GM18511 (cell line): ENCODE data around the gene SIM1.

Experiments used
- ATAC-seq: cut with Tn5 transposase; IDR thresholded peaks from one replicate; pipeline ENCODE4 v1.9.1; 2021; ENCODE audit warnings: mild to moderate bottlenecking, moderate library complexity; ENCODE audit not compliant: unreplicated experiment

Gene SIM1

GRCh38 chr6:100433726-100434435 is 30.8 kb downstream of the SIM1 start:
- ATAC-seq: no peak

GRCh38 chr6:100432136-100432535 is 32.6 kb downstream of the SIM1 start:
- no peak for ATAC-seq

GRCh38 chr6:100430962-100431361 is 33.8 kb downstream of the SIM1 start:
- ATAC-seq: no peak

- ATAC-seq: no peak
Observed at GRCh38 chr6:100427452-100427851, 37.3 kb downstream of the SIM1 start.

- no peak for ATAC-seq
Observed at GRCh38 chr6:100426744-100427338, 37.9 kb downstream of the SIM1 start.

GRCh38 chr6:100426241-100426640 is 38.5 kb downstream of the SIM1 start:
- ATAC-seq: no peak

- no peak for ATAC-seq
Observed at GRCh38 chr6:100420711-100421110, 44.0 kb downstream of the SIM1 start.

GRCh38 chr6:100417036-100417435 is 47.7 kb downstream of the SIM1 start:
- ATAC-seq: no peak

GRCh38 chr6:100415768-100416167 is 49.0 kb downstream of the SIM1 start:
- ATAC-seq: no peak

- ATAC-seq: no peak
Observed at GRCh38 chr6:100412872-100413271, 51.8 kb downstream of the SIM1 start.

- no peak for ATAC-seq
Observed at GRCh38 chr6:100404051-100404450, 60.7 kb downstream of the SIM1 start.

- no peak for ATAC-seq
Observed at GRCh38 chr6:100393493-100393892, 71.2 kb downstream of the SIM1 start.

- ATAC-seq: no peak
Observed at GRCh38 chr6:100392423-100392822, 72.3 kb downstream of the SIM1 start.

GRCh38 chr6:100388868-100389519 is 75.7 kb downstream of the SIM1 start:
- no peak for ATAC-seq

GRCh38 chr6:100382767-100383195 is 81.9 kb downstream of the SIM1 start:
- no peak for ATAC-seq

- no peak for ATAC-seq
Observed at GRCh38 chr6:100382031-100382430, 82.7 kb downstream of the SIM1 start.

- no peak for ATAC-seq
Observed at GRCh38 chr6:100381111-100381510, 83.6 kb downstream of the SIM1 start.

GRCh38 chr6:100379386-100379785 is 85.3 kb downstream of the SIM1 start:
- ATAC-seq: no peak

- no peak for ATAC-seq
Observed at GRCh38 chr6:100378576-100378975, 86.1 kb downstream of the SIM1 start.

- ATAC-seq: no peak
Observed at GRCh38 chr6:100376103-100376502, 88.6 kb downstream of the SIM1 start.

- ATAC-seq: no peak
Observed at GRCh38 chr6:100372326-100373091, 92.2 kb downstream of the SIM1 start.
